ENCODE data around the gene NCAM1.

The NCAM1 gene

GRCh38 chr11:113222241-113222640 is 261.0 kb downstream of the NCAM1 start:
- no peaks in the 10 kb centered on the region for H3K36me3 ChIP-seq
- no peaks in the 10 kb centered on the region for H3K4me1 ChIP-seq (ENCODE audit: control insufficient read depth in 1 of 2, insufficient read depth in 1 of 2, low read depth in 1 of 2, low read length in 1 of 2)
- H3K9me3 ChIP-seq = no peaks in the 10 kb centered on the region
- H3K27ac ChIP-seq = no peak overlapping the region
- H3K27me3 ChIP-seq = no peaks in the 10 kb centered on the region
- TF ChIP-seq CTCF (IDR thresholded peaks at IDR 0.05) = no peak
- no peak overlapping the region for H3K4me3 ChIP-seq (ENCODE audit: low read depth in 1 of 2, low read length in 1 of 2)

GRCh38 chr11:113234888-113235287 is 273.7 kb downstream of the NCAM1 start:
- H3K27ac ChIP-seq = no peak overlapping the region
- no peaks in the 10 kb centered on the region for H3K4me1 ChIP-seq (ENCODE audit: control insufficient read depth in 1 of 2, insufficient read depth in 1 of 2, low read depth in 1 of 2, low read length in 1 of 2)
- H3K9me3 ChIP-seq = no peaks in the 10 kb centered on the region
- H3K4me3 ChIP-seq (ENCODE audit: low read depth in 1 of 2, low read length in 1 of 2) = no peak overlapping the region
- TF ChIP-seq CTCF (IDR thresholded peaks at IDR 0.05) = no peak
- H3K36me3 ChIP-seq = no peaks in the 10 kb centered on the region
- peaks cover 12% of the 10 kb centered on the region for H3K27me3 ChIP-seq

- Histone ChIP-seq H3K27me3 (peaks cover 28% of the 10 kb centered on the region), H3K4me1 (ENCODE audit: control insufficient read depth in 1 of 2, insufficient read depth in 1 of 2, low read depth in 1 of 2, low read length in 1 of 2) (no peaks in the 10 kb centered on the region), H3K4me3 (ENCODE audit: low read depth in 1 of 2, low read length in 1 of 2) (no peak overlapping the region), H3K36me3 (no peaks in the 10 kb centered on the region), H3K9me3 (no peaks in the 10 kb centered on the region), H3K27ac (no peak overlapping the region)
- TF ChIP-seq CTCF (IDR thresholded peaks at IDR 0.05) = no peak
These were observed 276.0 kb downstream of the NCAM1 start for GRCh38 chr11:113237261-113237660.

GRCh38 chr11:113238721-113239120 is 277.5 kb downstream of the NCAM1 start:
- Histone ChIP-seq H3K27me3 (peaks cover 37% of the 10 kb centered on the region), H3K36me3 (no peaks in the 10 kb centered on the region), H3K4me3 (ENCODE audit: low read depth in 1 of 2, low read length in 1 of 2) (no peak overlapping the region), H3K9me3 (no peaks in the 10 kb centered on the region), H3K4me1 (ENCODE audit: control insufficient read depth in 1 of 2, insufficient read depth in 1 of 2, low read depth in 1 of 2, low read length in 1 of 2) (peaks cover 0 to 6% of the 10 kb centered on the region in 2 experiments), H3K27ac (no peak overlapping the region)
- TF ChIP-seq CTCF (IDR thresholded peaks at IDR 0.05) = no peak

GRCh38 chr11:113240389-113240788 is 279.2 kb downstream of the NCAM1 start:
- H3K36me3 ChIP-seq = no peaks in the 10 kb centered on the region
- H3K27ac ChIP-seq = no peak overlapping the region
- peaks cover 48% of the 10 kb centered on the region for H3K27me3 ChIP-seq
- H3K4me1 ChIP-seq (ENCODE audit: control insufficient read depth in 1 of 2, insufficient read depth in 1 of 2, low read depth in 1 of 2, low read length in 1 of 2) = peaks cover 0 to 6% of the 10 kb centered on the region in 2 experiments
- H3K9me3 ChIP-seq = no peaks in the 10 kb centered on the region
- no peak for TF ChIP-seq CTCF (IDR thresholded peaks at IDR 0.05)
- no peak overlapping the region for H3K4me3 ChIP-seq (ENCODE audit: low read depth in 1 of 2, low read length in 1 of 2)
